Bone marrow (tissue), 2 donors: Measurements from ENCODE around the gene BTBD7.
"Not testable (repeated sequence)": the region's sequence is repeated elsewhere in the genome, so short reads cannot be mapped to it uniquely, and the experiment has no call there.

Experiments used
- DNase-seq, 2 donors: peaks; one replicate each; lab custom pipeline; 2025; lab: John Stamatoyannopoulos, UW

BTBD7 gene

GRCh38 chr14:93246534-93246933 is 86.3 kb downstream of the BTBD7 start:
- DNase-seq = no peak

- no peak for DNase-seq
Measured at GRCh38 chr14:93245764-93246420, 86.9 kb downstream of the BTBD7 start.

- no peak for DNase-seq
Measured at GRCh38 chr14:93240678-93241000, 92.2 kb downstream of the BTBD7 start.

GRCh38 chr14:93239869-93240677 is 92.8 kb downstream of the BTBD7 start:
- no peak for DNase-seq

GRCh38 chr14:93234798-93235197 is 98.0 kb downstream of the BTBD7 start:
- DNase-seq = no peak

GRCh38 chr14:93233078-93233477 is 99.8 kb downstream of the BTBD7 start:
- not testable (repeated sequence) for DNase-seq

GRCh38 chr14:93232159-93232558 is 100.7 kb downstream of the BTBD7 start:
- DNase-seq = no peak

- DNase-seq = no peak
Measured at GRCh38 chr14:93231129-93231979, 101.5 kb downstream of the BTBD7 start.

GRCh38 chr14:93230539-93230938 is 102.3 kb downstream of the BTBD7 start:
- no peak for DNase-seq

GRCh38 chr14:93228550-93228949 is 104.3 kb downstream of the BTBD7 start:
- no peak for DNase-seq

GRCh38 chr14:93223565-93223964 is 109.3 kb downstream of the BTBD7 start:
- DNase-seq = no peak

- no peak for DNase-seq
Measured at GRCh38 chr14:93220509-93220908, 112.3 kb downstream of the BTBD7 start.

GRCh38 chr14:93219103-93219726 is 113.6 kb downstream of the BTBD7 start:
- peak in 1 of 2 donors; percentile 24 for DNase-seq

GRCh38 chr14:93214598-93214997 is 118.2 kb downstream of the BTBD7 start:
- no peak for DNase-seq

- DNase-seq = no peak
Measured at GRCh38 chr14:93212432-93212831, 120.4 kb downstream of the BTBD7 start.

- peak in 1 of 2 donors; percentile 49 for DNase-seq
Measured at GRCh38 chr14:93207468-93208308, 125.1 kb downstream of the BTBD7 start.

- DNase-seq = peak; percentile 69 to 87
Measured at GRCh38 chr14:93206793-93207467, 125.9 kb downstream of the BTBD7 start, which contains the start of the genes GON7 and UBR7. TSS of gene GON7 (minus strand) at chr14:93207065. CDS start at chr14:93207037, 28 bp downstream. TSS of gene UBR7 (plus strand) at chr14:93207256. CDS start at chr14:93207292, 36 bp downstream.

- DNase-seq = no peak
Measured at GRCh38 chr14:93201155-93201704, 131.6 kb downstream of the BTBD7 start.

GRCh38 chr14:93200553-93200952 is 132.3 kb downstream of the BTBD7 start:
- DNase-seq = no peak

- no peak for DNase-seq
Measured at GRCh38 chr14:93199031-93199430, 133.8 kb downstream of the BTBD7 start.
